GM21526 (cell line): ENCODE results near the gene PITPNB.

ENCODE experiments used
- ATAC-seq: cut with Tn5 transposase; IDR thresholded peaks from one replicate; pipeline ENCODE4 v1.9.1; 2021; ENCODE audit warnings: moderate library complexity; ENCODE audit not compliant: unreplicated experiment, low FRiP score

The PITPNB gene

DNA sequence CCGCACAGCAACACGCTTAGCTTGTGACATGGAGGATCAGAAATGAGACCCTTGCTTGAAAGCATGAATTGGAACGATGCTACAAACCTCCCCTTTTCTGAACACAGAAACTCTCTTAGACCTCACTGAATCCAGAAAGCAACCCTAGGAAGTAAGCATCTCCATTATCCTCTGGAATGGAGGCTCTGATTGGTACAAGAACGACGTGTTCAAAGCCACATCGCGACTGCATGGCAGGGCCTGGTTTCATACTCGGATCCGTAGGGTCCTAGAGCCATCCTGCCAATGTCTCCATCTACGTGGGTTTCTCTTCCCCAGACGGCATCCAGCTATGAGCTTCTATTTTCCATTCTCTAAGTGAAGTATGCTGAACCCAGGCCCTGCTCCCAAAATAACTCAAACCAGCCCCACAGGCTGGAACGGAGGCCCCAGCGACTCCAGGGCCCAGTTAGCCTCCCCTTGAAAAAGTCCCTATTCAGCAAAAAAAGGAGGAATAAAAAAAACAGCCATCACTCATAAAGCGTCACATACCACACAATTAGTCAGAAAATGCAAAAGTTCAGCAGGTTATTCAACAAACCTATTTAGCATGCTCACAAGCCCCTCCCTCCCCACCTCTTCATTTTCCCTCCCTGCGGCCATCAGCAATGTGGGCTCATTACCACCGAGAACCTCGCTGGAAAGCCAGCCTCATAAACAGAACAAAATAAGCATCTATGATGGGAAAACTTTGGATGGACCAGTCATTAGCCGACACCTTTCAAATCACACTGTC is 110.4 kb downstream of the PITPNB start:
- ATAC-seq = no peak

GRCh38 chr22:27805841-27806240 is 113.2 kb downstream of the PITPNB start:
- no peak for ATAC-seq

GRCh38 chr22:27804470-27805297 is 114.4 kb downstream of the PITPNB start:
- no peak for ATAC-seq

GRCh38 chr22:27803841-27804415 is 115.1 kb downstream of the PITPNB start:
- ATAC-seq = no peak

DNA sequence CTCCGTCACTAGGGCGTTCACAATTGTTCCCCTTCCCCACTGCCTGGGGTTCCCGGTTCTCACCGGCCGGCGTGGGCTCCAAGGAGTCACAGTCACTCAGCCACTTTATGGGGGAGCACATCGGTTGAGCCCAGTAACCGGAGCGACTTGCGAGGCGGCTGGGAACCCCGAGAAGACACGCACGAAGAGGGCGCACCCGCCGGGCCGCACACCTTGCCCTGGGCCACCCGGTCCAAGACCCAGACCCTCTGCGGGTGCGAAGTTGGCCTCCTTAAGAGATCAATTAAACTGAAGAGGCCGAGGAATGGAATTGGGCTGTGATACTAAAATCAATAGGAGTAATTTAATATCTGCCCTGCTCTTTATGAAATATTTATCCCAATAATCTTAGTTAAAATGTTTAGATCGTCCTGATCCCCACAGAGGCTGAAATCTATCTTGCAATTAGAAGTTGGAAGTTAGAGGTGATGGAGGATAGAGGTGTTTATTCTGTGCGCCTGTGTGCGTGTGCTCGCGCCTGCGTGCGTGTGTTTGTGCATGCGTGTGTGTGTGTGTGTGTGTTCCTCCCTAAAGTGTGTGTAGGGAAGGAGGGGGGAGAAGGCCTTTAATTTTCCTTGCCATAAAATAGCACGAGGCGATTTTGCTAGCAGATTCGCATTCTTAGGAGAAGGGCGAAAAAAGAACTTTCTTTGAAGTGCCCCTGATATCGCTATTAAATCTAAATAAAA is 116.5 kb downstream of the PITPNB start:
- no peak for ATAC-seq
